Panc1 (cell line): Measurements from ENCODE around the gene CAMK1D. TPM values are rescaled to one million over a fixed set of nuclear protein-coding genes. Genes with fewer than 3 reads are reported as not detected.

Experiments
- ATAC-seq: fragments of 200-7000 bp; cut with Tn5 transposase; 2 replicates; pipeline ENCODE4 v1.9.1; 2020; ENCODE audit warnings: mild to moderate bottlenecking, moderate library complexity
- BruUV-seq: library from RNA; stranded (reverse); fragments of 400-500 nt; replicated peaks from 2 replicates; lab custom pipeline; 2021; lab: Mats Ljungman, UMichigan
- CTCF ChIA-PET: fragments of 300-600 bp; sonication (Branson Sonifier 250); formaldehyde crosslinking; loops from one replicate; lab custom pipeline; 2022; ENCODE audit warnings: antibody characterized with exemption; lab: Charles Lee
- POLR2A ChIA-PET: fragments of 300-600 bp; sonication (Branson Sonifier 250); formaldehyde crosslinking; loops from one replicate; lab custom pipeline; 2022; ENCODE audit warnings: antibody characterized with exemption; lab: Charles Lee
- DNase-seq: peaks from one replicate; pipeline ENCODE4 v3.0.0-alpha.2; 2010; ENCODE audit warnings: low read depth, low spot score
- H3K27ac ChIP-seq: 2 replicates; pipeline ENCODE4 v1.5.1; 2011; ENCODE audit warnings: mild to moderate bottlenecking, low read length, inconsistent platforms
- H3K27me3 ChIP-seq: fragments of 200-500 bp; sonication (Bioruptor generic); 2 replicates; pipeline ENCODE4 v1.6.0; 2014; ENCODE audit warnings: low read length, inconsistent platforms; ENCODE audit not compliant: control insufficient read depth, insufficient read depth
- H3K36me3 ChIP-seq: fragments of 200-500 bp; sonication (Bioruptor generic); 2 replicates; pipeline ENCODE4 v1.5.1; 2014; ENCODE audit warnings: inconsistent platforms, mild to moderate bottlenecking, low read length, moderate library complexity; ENCODE audit not compliant: control insufficient read depth, insufficient read depth
- H3K4me1 ChIP-seq: 2 replicates; pipeline ENCODE4 v1.5.1; 2011; ENCODE audit warnings: inconsistent platforms, mild to moderate bottlenecking, low read length, moderate library complexity; ENCODE audit not compliant: control insufficient read depth, insufficient read depth
- H3K4me3 ChIP-seq, 2 experiments: 2 replicates each; pipeline ENCODE4 v1.5.1; 2011 to 2012; ENCODE audit warnings: low read depth in 2 of 2, low read length in 2 of 2, mild to moderate bottlenecking in 2 of 2, inconsistent platforms in 1 of 2, moderate library complexity in 1 of 2
- H3K9me3 ChIP-seq: fragments of 200-500 bp; sonication (Bioruptor generic); 2 replicates; pipeline ENCODE4 v1.5.1; 2014; ENCODE audit warnings: low read depth, mild to moderate bottlenecking, inconsistent platforms, low read length, moderate library complexity; ENCODE audit not compliant: control insufficient read depth, insufficient read depth
- CTCF ChIP-seq: fragments of 450-650 bp; IDR thresholded peaks from 2 replicates; pipeline ENCODE4 v1.5.1; 2017; ENCODE audit warnings: mild to moderate bottlenecking
- POLR2AphosphoS5 ChIP-seq: IDR thresholded peaks from 2 replicates; pipeline ENCODE4 v1.6.1; 2012; ENCODE audit warnings: mild to moderate bottlenecking, low read depth, low read length, moderate library complexity
- SIN3A ChIP-seq: IDR thresholded peaks from 2 replicates; pipeline ENCODE4 v1.6.1; 2012; ENCODE audit warnings: low read depth, mild to moderate bottlenecking, low read length, moderate library complexity, borderline replicate concordance; ENCODE audit not compliant: insufficient read depth
- TCF7L2 ChIP-seq: IDR thresholded peaks from 2 replicates; pipeline ENCODE4 v1.6.1; 2011; ENCODE audit warnings: mild to moderate bottlenecking, low read depth, low read length, inconsistent platforms
- in situ Hi-C: cut with HindIII; loops from 2 replicates; pipeline ENCODE4 v1.10.0; 2016; ENCODE audit warnings: low sequenced_read_pairs, low pct_unique_long_range_greater_than_20kb
- intact Hi-C: fragments of 100-400 bp; cut with micrococcal nuclease; formaldehyde crosslinking; loops from one replicate; pipeline ENCODE4 v1.10.0; 2022; ENCODE audit not compliant: unreplicated experiment
- total RNA-seq: library from RNA; stranded (reverse); gene quantifications from one replicate; pipeline ENCODE4 v1.2.1, GENCODE V29; 2021; ENCODE audit not compliant: unreplicated experiment
- TF ChIP-seq, protein P1 (sequence below), 2 experiments: IDR thresholded peaks; 2 replicates each; pipeline ENCODE4 v1.6.1; 2011 to 2012; ENCODE audit warnings: low read depth in 2 of 2, control low read depth in 1 of 2, low read length in 1 of 2, mild to moderate bottlenecking in 1 of 2, moderate library complexity in 1 of 2; ENCODE audit not compliant: insufficient read depth in 1 of 2

CAMK1D gene
- total RNA-seq, 1 experiment from 2014 or later = 5.7 TPM

- CTCF ChIA-PET = no interaction called here
- intact Hi-C loops = no loop called here
- TF ChIP-seq SIN3A (no peak), POLR2AphosphoS5 (no peak), CTCF (no peak), TCF7L2 (no peak)
- TF ChIP-seq, protein P1, sequence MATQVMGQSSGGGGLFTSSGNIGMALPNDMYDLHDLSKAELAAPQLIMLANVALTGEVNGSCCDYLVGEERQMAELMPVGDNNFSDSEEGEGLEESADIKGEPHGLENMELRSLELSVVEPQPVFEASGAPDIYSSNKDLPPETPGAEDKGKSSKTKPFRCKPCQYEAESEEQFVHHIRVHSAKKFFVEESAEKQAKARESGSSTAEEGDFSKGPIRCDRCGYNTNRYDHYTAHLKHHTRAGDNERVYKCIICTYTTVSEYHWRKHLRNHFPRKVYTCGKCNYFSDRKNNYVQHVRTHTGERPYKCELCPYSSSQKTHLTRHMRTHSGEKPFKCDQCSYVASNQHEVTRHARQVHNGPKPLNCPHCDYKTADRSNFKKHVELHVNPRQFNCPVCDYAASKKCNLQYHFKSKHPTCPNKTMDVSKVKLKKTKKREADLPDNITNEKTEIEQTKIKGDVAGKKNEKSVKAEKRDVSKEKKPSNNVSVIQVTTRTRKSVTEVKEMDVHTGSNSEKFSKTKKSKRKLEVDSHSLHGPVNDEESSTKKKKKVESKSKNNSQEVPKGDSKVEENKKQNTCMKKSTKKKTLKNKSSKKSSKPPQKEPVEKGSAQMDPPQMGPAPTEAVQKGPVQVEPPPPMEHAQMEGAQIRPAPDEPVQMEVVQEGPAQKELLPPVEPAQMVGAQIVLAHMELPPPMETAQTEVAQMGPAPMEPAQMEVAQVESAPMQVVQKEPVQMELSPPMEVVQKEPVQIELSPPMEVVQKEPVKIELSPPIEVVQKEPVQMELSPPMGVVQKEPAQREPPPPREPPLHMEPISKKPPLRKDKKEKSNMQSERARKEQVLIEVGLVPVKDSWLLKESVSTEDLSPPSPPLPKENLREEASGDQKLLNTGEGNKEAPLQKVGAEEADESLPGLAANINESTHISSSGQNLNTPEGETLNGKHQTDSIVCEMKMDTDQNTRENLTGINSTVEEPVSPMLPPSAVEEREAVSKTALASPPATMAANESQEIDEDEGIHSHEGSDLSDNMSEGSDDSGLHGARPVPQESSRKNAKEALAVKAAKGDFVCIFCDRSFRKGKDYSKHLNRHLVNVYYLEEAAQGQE (IDR thresholded peaks at IDR 0.05; ENCODE audit: insufficient read depth in 1 of 2, low read depth in 2 of 2, low read length in 1 of 2) = no peak
- DNase-seq = no peak
- BruUV-seq = no TSS peak
- no peak for ATAC-seq
- Histone ChIP-seq H3K9me3 (no peaks in the 10 kb centered on the region), H3K4me1 (no peaks in the 10 kb centered on the region), H3K36me3 (no peaks in the 10 kb centered on the region), H3K27me3 (no peaks in the 10 kb centered on the region; the same call in 1 of the 2 replicates), H3K27ac (no peak overlapping the region), H3K4me3 (no peak overlapping the region)
- POLR2A ChIA-PET = no interaction called here
- in situ Hi-C loops = no loop called here
Observed at GRCh38 chr10:12735843-12736462, 386.6 kb downstream of the CAMK1D start.

DNA sequence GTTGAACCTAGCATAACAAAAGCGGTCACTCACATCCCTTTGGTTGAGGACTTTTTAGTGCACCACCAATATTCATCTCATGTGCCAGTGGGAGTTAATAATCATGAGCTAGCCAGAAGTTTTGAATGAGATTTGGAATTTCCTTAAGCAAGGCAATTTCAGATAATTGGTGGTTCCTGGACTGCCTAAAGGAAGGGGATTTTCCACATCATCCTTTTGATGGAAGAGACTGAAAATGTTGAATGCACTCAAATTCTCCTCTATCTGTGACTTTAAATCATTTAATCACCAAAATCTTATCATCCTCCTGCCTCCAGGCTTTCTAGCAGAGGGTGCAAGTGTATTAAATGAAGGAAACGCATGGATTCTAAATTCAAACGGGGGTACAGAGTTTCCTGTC, 391.5 kb downstream of the CAMK1D start:
- no peaks in the 10 kb centered on the region for H3K4me1 ChIP-seq
- intact Hi-C loops = no loop called here
- no peak overlapping the region for H3K27ac ChIP-seq
- ChIA-PET CTCF (no interaction called here), POLR2A (no interaction called here)
- in situ Hi-C loops = no loop called here
- no peaks in the 10 kb centered on the region for H3K9me3 ChIP-seq
- H3K36me3 ChIP-seq = no peaks in the 10 kb centered on the region
- no peak for DNase-seq
- H3K4me3 ChIP-seq = no peak overlapping the region
- H3K27me3 ChIP-seq = no peaks in the 10 kb centered on the region
- BruUV-seq = no TSS peak
- TF ChIP-seq POLR2AphosphoS5 = no peak
- TF ChIP-seq CTCF = no peak
- TF ChIP-seq, protein P1 (IDR thresholded peaks at IDR 0.05; ENCODE audit: insufficient read depth in 1 of 2, low read depth in 2 of 2, low read length in 1 of 2) = no peak
- TF ChIP-seq SIN3A = no peak
- TF ChIP-seq TCF7L2 = no peak
- no peak for ATAC-seq
